Skeletal muscle cell (primary cell): ENCODE results near the gene FAM209A.
A peak's percentile ranks its signal among the peaks of the same experiment; 100 is the strongest.
"Not testable (repeated sequence)": the region's sequence is repeated elsewhere in the genome, so short reads cannot be mapped to it uniquely, and the experiment has no call there.

ENCODE experiments used
- DNase-seq: peaks from one replicate; pipeline ENCODE4 v3.0.0-alpha.2; 2010; ENCODE audit warnings: low read depth
- H3K4me3 ChIP-seq: 2 replicates; pipeline ENCODE4 v1.5.1; 2011; ENCODE audit warnings: low read depth, mild to moderate bottlenecking, control low read depth, low read length, moderate library complexity

The FAM209A gene

DNA sequence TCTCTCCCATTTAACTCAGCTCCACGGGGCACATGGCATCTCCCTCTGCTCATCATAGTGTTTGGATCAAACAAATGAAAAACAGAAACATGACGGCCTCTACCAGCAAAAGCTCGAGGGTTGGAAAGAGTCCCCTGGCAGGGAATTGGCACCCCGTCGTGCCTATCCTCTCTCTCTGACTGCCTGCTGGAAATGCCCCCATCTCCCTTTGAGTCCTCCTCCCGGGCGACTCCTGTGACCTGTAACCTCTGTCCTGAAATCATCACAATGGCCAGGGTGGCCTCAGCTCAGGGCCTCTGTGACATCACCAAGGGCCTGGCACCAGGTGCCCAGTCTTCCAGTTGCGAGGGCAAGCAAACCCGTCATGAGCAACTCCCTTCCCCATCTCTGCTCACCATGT lies 8.4 kb downstream of the FAM209A start, which contains the start of gene FAM209B:
FAM209B (plus strand) TSS at position 301 of the 400 bp plus-strand sequence; CDS start at position 397, 96 bp downstream.
- not testable (repeated sequence) for DNase-seq, H3K4me3 ChIP-seq

GRCh38 chr20:56537997-56538396 lies 13.5 kb downstream of the FAM209A start:
- no peak overlapping the region for H3K4me3 ChIP-seq
- DNase-seq: no peak

- H3K4me3 ChIP-seq: no peak overlapping the region
- DNase-seq: no peak
Observed at GRCh38 chr20:56540415-56540814, 15.9 kb downstream of the FAM209A start.

DNA sequence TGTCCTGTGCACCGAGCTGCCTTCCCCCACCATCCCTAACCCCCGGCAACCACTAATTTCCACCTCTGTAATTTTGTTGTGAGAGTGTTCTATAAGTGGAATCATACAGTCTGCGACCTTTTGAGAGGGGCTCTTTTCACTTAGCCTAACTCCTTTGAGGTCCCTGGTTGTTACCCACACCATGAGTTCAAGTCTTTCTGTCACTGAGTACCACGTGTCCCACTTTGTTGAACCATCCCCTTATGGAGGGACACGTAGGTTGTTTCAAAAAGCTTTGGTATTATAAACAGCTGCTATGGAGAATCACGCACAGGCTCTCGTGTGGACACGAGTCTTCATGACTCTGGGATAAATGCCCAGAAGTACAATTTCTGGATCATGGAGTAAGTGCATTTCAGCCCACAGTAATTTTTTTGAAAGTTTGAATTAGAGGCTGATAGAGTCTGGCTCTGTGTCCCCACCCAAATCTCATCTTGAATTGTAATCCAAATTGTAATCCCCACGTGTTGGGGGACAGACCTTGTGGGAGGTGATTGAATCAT lies 18.0 kb downstream of the FAM209A start:
- DNase-seq: no peak
- H3K4me3 ChIP-seq: no peak overlapping the region

DNA sequence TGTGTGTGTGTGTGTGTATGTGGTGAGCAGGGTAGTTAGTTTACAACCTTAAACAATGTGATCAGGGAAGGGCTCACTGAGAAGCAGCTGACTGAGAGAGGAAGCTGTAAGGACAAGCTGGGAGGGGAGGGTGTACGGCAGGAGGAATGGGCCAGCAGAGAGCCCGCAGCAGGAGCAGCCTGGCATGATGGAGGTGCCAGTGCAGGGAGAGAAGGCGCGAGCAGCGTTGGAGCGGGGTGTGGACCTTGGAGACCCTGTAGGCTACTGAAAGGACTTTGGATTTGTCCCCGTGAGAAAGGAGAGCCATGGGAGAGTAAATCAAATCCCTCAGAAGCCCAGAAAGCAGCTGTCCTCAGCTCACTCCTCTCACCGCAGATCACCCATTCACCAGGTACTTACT lies 27.0 kb downstream of the FAM209A start:
- no peak for DNase-seq
- no peak overlapping the region for H3K4me3 ChIP-seq

GRCh38 chr20:56552911-56553629 lies 28.5 kb downstream of the FAM209A start:
- DNase-seq: no peak
- no peak overlapping the region for H3K4me3 ChIP-seq

DNA sequence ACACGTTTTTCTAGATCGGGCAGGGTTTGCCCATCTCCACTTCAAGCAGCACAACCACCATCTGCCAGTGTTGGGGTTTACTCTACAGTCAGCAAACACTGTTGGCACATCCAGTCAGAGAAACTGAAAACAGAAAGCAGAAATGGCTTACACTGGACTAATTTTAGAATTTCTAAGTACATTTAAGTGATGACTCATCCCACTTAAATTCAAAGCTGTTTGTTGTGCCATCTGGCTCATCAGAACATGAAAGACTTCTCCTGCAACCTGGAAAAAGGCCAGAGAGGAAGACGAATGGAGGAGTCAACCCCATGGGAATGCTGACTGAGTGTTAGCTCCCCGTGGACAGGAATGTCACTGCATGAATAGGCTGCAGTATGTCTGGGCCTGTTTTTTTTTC lies 30.3 kb downstream of the FAM209A start:
- peak; percentile 81 for DNase-seq

DNA sequence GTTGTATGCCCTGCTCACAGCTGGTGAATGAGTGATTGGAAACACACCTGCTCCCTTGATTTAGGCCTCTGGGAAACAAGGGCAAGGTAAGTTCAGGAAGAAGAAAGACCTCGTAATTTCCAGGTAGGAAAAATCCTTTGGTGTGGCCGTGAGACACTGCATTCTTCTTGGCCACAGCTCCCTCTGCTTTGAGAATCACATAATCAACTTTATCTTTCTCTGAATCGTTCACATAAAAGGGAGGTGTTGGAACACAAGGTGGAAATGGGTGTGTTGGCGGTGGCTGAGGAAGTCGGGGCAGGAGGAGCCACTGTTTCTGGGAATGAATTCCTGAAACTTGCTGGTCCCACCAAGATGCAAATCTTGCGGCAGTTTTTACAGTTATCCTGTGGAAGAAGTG lies 34.4 kb downstream of the FAM209A start:
- no peak for DNase-seq
- no peak overlapping the region for H3K4me3 ChIP-seq

More for the DNA sequence above, 30.3 kb downstream of the FAM209A start:
- no peak overlapping the region for H3K4me3 ChIP-seq

DNA sequence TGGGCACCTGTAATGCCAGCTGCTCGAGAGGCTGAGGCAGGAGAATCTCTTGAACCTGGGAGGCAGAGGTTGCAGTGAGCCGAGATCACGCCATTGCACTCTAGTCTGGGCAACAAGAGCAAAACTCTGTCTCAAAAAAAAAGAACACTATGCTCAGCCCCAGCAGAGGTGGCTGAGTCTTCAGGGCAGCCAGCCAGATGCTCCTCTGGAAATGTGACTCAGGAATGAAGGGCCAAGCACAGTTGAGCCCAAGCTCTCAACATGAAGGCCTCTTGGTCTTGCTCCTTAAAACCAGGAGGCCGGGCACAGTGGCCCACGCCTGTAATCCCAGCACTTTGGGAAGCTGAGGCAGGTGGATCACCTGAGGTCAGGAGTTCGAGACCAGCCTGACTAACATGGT lies 40.0 kb downstream of the FAM209A start:
- DNase-seq, H3K4me3 ChIP-seq: not testable (repeated sequence)

- DNase-seq: no peak
- no peak overlapping the region for H3K4me3 ChIP-seq
Observed at GRCh38 chr20:56565511-56565910, 41.0 kb downstream of the FAM209A start.

- H3K4me3 ChIP-seq: no peak overlapping the region
- no peak for DNase-seq
Observed at GRCh38 chr20:56566621-56567020, 42.1 kb downstream of the FAM209A start.

GRCh38 chr20:56570832-56571231 lies 46.3 kb downstream of the FAM209A start:
- H3K4me3 ChIP-seq: no peak overlapping the region
- no peak for DNase-seq

DNA sequence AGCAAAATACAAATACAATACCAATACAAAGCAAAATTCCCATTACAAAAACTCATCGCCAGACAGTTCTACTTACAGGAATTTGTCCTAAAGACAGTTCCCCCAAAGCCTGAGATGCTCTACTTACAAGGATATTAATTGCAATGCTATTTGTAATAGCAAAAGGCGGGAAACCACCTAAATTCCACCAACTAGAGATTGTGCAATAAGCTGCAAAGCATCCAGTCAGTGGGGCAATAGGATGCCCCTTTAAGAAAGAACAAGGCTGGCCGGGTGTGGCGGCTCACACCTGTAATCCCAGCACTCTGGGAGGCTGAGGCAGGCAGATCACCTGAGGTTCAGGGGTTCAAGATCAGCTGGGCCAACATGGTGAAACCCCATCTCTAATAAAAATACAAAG lies 47.6 kb downstream of the FAM209A start:
- no peak overlapping the region for H3K4me3 ChIP-seq
- no peak for DNase-seq

DNA sequence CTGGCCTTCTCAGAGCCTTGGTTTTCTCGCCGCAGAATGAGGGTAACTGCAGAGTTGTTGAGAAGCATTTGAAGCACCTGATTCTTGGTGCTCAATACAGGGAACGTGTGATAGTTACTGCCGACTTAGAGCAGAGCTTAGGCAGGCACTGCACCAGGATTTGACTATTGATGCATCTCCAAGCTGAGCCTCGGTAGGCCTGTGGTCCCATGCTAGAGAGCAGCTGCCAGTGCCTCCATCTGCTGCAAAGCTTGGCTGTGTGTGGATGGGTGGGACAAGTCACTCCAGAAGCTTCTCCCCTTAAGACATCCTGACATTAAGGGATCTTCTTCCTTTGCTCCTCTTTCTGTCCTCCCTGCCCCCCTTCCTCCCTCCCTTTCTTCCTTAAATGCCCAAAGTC lies 49.4 kb downstream of the FAM209A start:
- no peak overlapping the region for H3K4me3 ChIP-seq
- no peak for DNase-seq

DNA sequence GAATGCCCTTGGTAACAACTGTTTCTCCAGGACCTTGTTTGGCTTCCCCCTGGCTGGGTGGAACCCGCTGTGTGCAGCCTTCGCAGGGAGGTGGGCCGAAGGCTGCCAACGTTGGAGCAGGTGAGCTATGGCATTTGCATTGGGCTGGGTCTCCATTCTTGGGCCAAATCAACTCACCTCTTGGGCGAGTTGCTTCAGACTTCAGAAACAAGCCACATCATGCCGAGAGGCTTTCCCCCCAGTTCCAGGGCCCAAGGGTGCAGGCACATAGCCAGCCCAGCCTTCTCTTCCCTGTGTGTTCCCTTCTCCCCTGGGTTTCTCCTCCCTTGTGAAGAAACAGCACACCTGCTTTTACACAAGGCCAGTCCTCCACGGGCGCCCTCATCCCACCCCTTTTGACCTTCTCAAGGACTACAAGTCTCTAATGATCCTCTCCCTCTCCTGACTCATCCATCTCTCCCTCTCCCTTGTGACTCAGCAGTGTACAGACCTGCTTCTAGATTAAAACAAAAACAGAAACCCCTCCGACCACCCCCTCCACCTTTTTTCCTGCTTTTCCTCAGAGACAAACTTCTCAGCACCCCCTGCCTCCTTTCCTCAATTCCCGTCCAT lies 50.1 kb downstream of the FAM209A start:
- no peak for DNase-seq
- no peak overlapping the region for H3K4me3 ChIP-seq

DNA sequence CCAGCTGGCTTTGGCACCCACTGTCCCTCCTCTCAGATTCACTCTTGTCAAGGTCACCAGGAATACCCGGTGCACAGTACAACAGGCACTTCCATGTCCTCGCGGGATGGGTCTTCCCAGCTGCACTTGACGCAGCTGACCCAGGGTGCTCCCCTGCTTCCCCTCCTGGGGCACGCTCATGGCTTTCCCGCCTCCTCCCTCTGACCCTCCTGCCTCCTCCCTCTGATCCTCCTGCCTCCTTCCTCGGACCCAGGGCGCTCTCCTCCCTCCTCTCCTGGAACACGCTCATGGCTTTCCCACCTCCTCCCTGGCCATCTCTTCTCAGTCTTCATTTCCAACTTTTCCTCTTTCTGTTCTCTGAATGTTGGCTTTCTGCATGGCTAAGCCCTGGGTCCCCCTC lies 50.6 kb downstream of the FAM209A start:
- no peak overlapping the region for H3K4me3 ChIP-seq
- no peak for DNase-seq
